Measurements from ENCODE around the gene FAT3. TPM values are rescaled to one million over a fixed set of nuclear protein-coding genes. Genes with fewer than 3 reads are reported as not detected.

Gene FAT3
- total RNA-seq: under 0.01 TPM in 2 replicates

- no peak for DNase-seq (ENCODE audit: low read depth)
- Histone ChIP-seq H3K4me3 (ENCODE audit: low read depth, low read length) (no peak within 1 kb of the TSS), H3K36me3 (ENCODE audit: control insufficient read depth, insufficient read depth, low read length) (no peaks in the 10 kb centered on the region), H3K27me3 (ENCODE audit: control insufficient read depth, insufficient read depth, low read length) (peaks cover 33% of the 10 kb centered on the region)
- TF ChIP-seq CTCF (IDR thresholded peaks at IDR 0.05; ENCODE audit: insufficient read depth, low read length, severe bottlenecking): no peak
- FAIRE-seq: no peak
Observed at GRCh38 chr11:92224407-92225124, at the start of gene FAT3. Gene FAT3, plus strand, starts transcription at chr11:92224818. Its CDS starts 127,295 bp downstream, at chr11:92352113.

GRCh38 chr11:92179017-92179670, 45.5 kb upstream of the FAT3 start:
- FAIRE-seq: no peak
- Histone ChIP-seq H3K4me3 (ENCODE audit: low read depth, low read length) (no peak overlapping the region), H3K36me3 (ENCODE audit: control insufficient read depth, insufficient read depth, low read length) (no peaks in the 10 kb centered on the region), H3K27me3 (ENCODE audit: control insufficient read depth, insufficient read depth, low read length) (no peaks in the 10 kb centered on the region)
- DNase-seq (ENCODE audit: low read depth): no peak
- no peak for TF ChIP-seq CTCF (IDR thresholded peaks at IDR 0.05; ENCODE audit: insufficient read depth, low read length, severe bottlenecking)

GRCh38 chr11:92180226-92180625, 44.4 kb upstream of the FAT3 start:
- no peaks in the 10 kb centered on the region for H3K36me3 ChIP-seq (ENCODE audit: control insufficient read depth, insufficient read depth, low read length)
- H3K27me3 ChIP-seq (ENCODE audit: control insufficient read depth, insufficient read depth, low read length): no peaks in the 10 kb centered on the region
- DNase-seq (ENCODE audit: low read depth) (no peak), FAIRE-seq (no peak)
- no peak overlapping the region for H3K4me3 ChIP-seq (ENCODE audit: low read depth, low read length)
- no peak for TF ChIP-seq CTCF (IDR thresholded peaks at IDR 0.05; ENCODE audit: insufficient read depth, low read length, severe bottlenecking)

- DNase-seq (ENCODE audit: low read depth): peak; percentile 53
- Histone ChIP-seq H3K27me3 (ENCODE audit: control insufficient read depth, insufficient read depth, low read length) (no peaks in the 10 kb centered on the region), H3K36me3 (ENCODE audit: control insufficient read depth, insufficient read depth, low read length) (no peaks in the 10 kb centered on the region), H3K4me3 (ENCODE audit: low read depth, low read length) (no peak overlapping the region)
- no peak for FAIRE-seq
- TF ChIP-seq CTCF (IDR thresholded peaks at IDR 0.05; ENCODE audit: insufficient read depth, low read length, severe bottlenecking): no peak
Observed at GRCh38 chr11:92180664-92181251, 43.9 kb upstream of the FAT3 start.

- DNase-seq (ENCODE audit: low read depth) (no peak), FAIRE-seq (no peak)
- H3K4me3 ChIP-seq (ENCODE audit: low read depth, low read length): no peak overlapping the region
- no peaks in the 10 kb centered on the region for H3K27me3 ChIP-seq (ENCODE audit: control insufficient read depth, insufficient read depth, low read length)
- no peak for TF ChIP-seq CTCF (IDR thresholded peaks at IDR 0.05; ENCODE audit: insufficient read depth, low read length, severe bottlenecking)
- H3K36me3 ChIP-seq (ENCODE audit: control insufficient read depth, insufficient read depth, low read length): no peaks in the 10 kb centered on the region
Observed at GRCh38 chr11:92190535-92191206, 33.9 kb upstream of the FAT3 start.
